Measurements from ENCODE around the gene VEGFD.

Gene VEGFD

GRCh38 chrX:15366506-15367352 is 17.5 kb downstream of the VEGFD start:
- TF ChIP-seq CTCF (IDR thresholded peaks at IDR 0.05; ENCODE audit: poor library complexity, severe bottlenecking), result no peak

GRCh38 chrX:15359701-15360100 is 24.5 kb downstream of the VEGFD start:
- no peaks in the 10 kb centered on the region for H3K9me3 ChIP-seq (ENCODE audit: severe bottlenecking)
- H3K4me1 ChIP-seq (ENCODE audit: insufficient read depth, poor library complexity, severe bottlenecking), result no peaks in the 10 kb centered on the region
- no peak overlapping the region for H3K4me3 ChIP-seq (ENCODE audit: severe bottlenecking)
- no peak for TF ChIP-seq CTCF (IDR thresholded peaks at IDR 0.05; ENCODE audit: poor library complexity, severe bottlenecking)
- DNase-seq (ENCODE audit: low spot score) (no peak), ATAC-seq (ENCODE audit: low read depth) (no peak)
- H3K27ac ChIP-seq (ENCODE audit: poor library complexity, severe bottlenecking), result no peak overlapping the region
- H3K27me3 ChIP-seq (ENCODE audit: insufficient read depth, poor library complexity, severe bottlenecking), result no peaks in the 10 kb centered on the region
- no peaks in the 10 kb centered on the region for H3K36me3 ChIP-seq (ENCODE audit: low read depth)

More at GRCh38 chrX:15366506-15367352, 17.5 kb downstream of the VEGFD start:
- DNase-seq (ENCODE audit: low spot score) (no peak), ATAC-seq (ENCODE audit: low read depth) (no peak)
- no peaks in the 10 kb centered on the region for H3K27me3 ChIP-seq (ENCODE audit: insufficient read depth, poor library complexity, severe bottlenecking)
- no peaks in the 10 kb centered on the region for H3K36me3 ChIP-seq (ENCODE audit: low read depth)
- H3K9me3 ChIP-seq (ENCODE audit: severe bottlenecking), result no peaks in the 10 kb centered on the region
- H3K4me3 ChIP-seq (ENCODE audit: severe bottlenecking), result no peak overlapping the region
- no peak overlapping the region for H3K27ac ChIP-seq (ENCODE audit: poor library complexity, severe bottlenecking)
- H3K4me1 ChIP-seq (ENCODE audit: insufficient read depth, poor library complexity, severe bottlenecking), result no peaks in the 10 kb centered on the region

- Histone ChIP-seq H3K27ac (ENCODE audit: poor library complexity, severe bottlenecking) (no peak overlapping the region), H3K4me1 (ENCODE audit: insufficient read depth, poor library complexity, severe bottlenecking) (no peaks in the 10 kb centered on the region), H3K4me3 (ENCODE audit: severe bottlenecking) (no peak overlapping the region), H3K27me3 (ENCODE audit: insufficient read depth, poor library complexity, severe bottlenecking) (no peaks in the 10 kb centered on the region), H3K9me3 (ENCODE audit: severe bottlenecking) (no peaks in the 10 kb centered on the region), H3K36me3 (ENCODE audit: low read depth) (no peaks in the 10 kb centered on the region)
- ATAC-seq (ENCODE audit: low read depth), result no peak
- no peak for TF ChIP-seq CTCF (IDR thresholded peaks at IDR 0.05; ENCODE audit: poor library complexity, severe bottlenecking)
- no peak for DNase-seq (ENCODE audit: low spot score)
Observed at GRCh38 chrX:15358533-15358932, 25.7 kb downstream of the VEGFD start.

GRCh38 chrX:15356444-15356843 is 27.8 kb downstream of the VEGFD start:
- no peak for ATAC-seq (ENCODE audit: low read depth)
- no peak for DNase-seq (ENCODE audit: low spot score)
- no peaks in the 10 kb centered on the region for H3K27me3 ChIP-seq (ENCODE audit: insufficient read depth, poor library complexity, severe bottlenecking)

More at GRCh38 chrX:15356444-15356843, 27.8 kb downstream of the VEGFD start:
- no peak overlapping the region for H3K27ac ChIP-seq (ENCODE audit: poor library complexity, severe bottlenecking)
- no peaks in the 10 kb centered on the region for H3K4me1 ChIP-seq (ENCODE audit: insufficient read depth, poor library complexity, severe bottlenecking)
- no peaks in the 10 kb centered on the region for H3K9me3 ChIP-seq (ENCODE audit: severe bottlenecking)
- H3K4me3 ChIP-seq (ENCODE audit: severe bottlenecking), result no peak overlapping the region
- H3K36me3 ChIP-seq (ENCODE audit: low read depth), result no peaks in the 10 kb centered on the region
- no peak for TF ChIP-seq CTCF (IDR thresholded peaks at IDR 0.05; ENCODE audit: poor library complexity, severe bottlenecking)
